OCI-LY7 (cell line): Measurements from ENCODE around the gene LRIT1.

ENCODE experiments used
- CTCF ChIP-seq: fragments of 200-600 bp; sonication (generic); conservative IDR thresholded peaks from 2 replicates; pipeline ENCODE4 v1.5.1; 2014; ENCODE audit warnings: mild to moderate bottlenecking, antibody characterized with exemption, low read length, moderate library complexity, mixed read lengths
- EZH2phosphoT487 ChIP-seq: fragments of 200-600 bp; sonication (generic); IDR thresholded peaks from 2 replicates; pipeline ENCODE4 v1.6.1; 2018; ENCODE audit warnings: low read depth, borderline replicate concordance, mild to moderate bottlenecking, mixed run types, antibody characterized with exemption, low read length, moderate library complexity, mixed read lengths

GRCh38 chr10:84202349-84202748 lies 39.0 kb downstream of the LRIT1 start:
- no peak for TF ChIP-seq CTCF
- no peak for TF ChIP-seq EZH2phosphoT487
